ENCODE measurements around the gene ADH7. TPM values are rescaled to one million over a fixed set of nuclear protein-coding genes. Genes with fewer than 3 reads are reported as not detected.
A peak's percentile ranks its signal among the peaks of the same experiment; 100 is the strongest.

The ADH7 gene
- total RNA-seq (2014; rRNA removed; shearing (Covaris generic)): not detected in 2 replicates
- not detected in 2 replicates for polyA plus RNA-seq (2014; cell fraction: nucleus; rRNA removed)

GRCh38 chr4:99435154-99435553, at the start of gene ADH7:
Gene ADH7, minus strand, starts transcription at chr4:99435342. Its CDS starts 109 bp downstream, at chr4:99435233.
- no peak for DNase-seq (ENCODE audit: extremely low read depth, low read depth)

GRCh38 chr4:99483636-99484035, 48.5 kb upstream of the ADH7 start:
- DNase-seq (ENCODE audit: extremely low read depth, low read depth): no peak

DNA sequence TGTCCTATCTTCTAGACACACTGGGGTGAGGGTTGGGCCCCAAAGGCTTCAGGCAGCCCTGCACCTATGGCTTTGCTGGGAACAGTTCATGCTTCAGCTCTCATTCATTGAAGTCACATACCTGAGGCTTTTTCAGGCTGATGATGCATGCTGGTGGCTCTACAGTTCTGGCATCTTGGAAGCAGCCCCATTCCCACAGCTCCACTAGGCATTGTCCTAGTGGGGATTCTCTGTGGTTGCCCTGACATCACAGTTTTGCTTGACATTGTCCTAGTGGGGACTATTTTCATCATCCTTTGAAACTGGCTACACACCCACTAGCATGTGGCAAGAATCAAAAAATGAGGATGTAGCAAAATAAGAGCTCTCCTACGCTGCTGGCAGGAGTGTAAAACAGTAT, 38.0 kb upstream of the ADH7 start:
- no peak for DNase-seq (ENCODE audit: extremely low read depth, low read depth)

DNA sequence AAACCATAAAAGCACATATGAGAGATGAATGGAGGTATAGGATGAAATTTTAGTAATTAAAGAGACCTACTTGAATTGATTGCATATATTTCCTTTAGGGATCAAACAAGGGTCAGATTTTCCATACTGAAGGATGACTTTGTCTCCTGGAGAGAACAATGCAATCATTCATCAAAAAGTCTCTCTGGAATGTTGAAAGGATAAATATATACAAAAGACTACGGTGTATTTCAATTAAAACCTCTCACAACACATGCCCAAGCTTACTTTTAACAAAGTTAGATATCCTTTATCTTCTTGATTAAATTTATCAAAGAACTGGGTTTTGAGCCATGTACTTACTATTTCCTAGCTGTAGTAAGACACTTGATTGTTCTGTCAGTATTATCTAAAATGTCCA, 36.8 kb upstream of the ADH7 start:
- no peak for DNase-seq (ENCODE audit: extremely low read depth, low read depth)

GRCh38 chr4:99471349-99471748, 36.2 kb upstream of the ADH7 start:
- DNase-seq (ENCODE audit: extremely low read depth, low read depth): no peak

- DNase-seq (ENCODE audit: extremely low read depth, low read depth): no peak
Measured at GRCh38 chr4:99468889-99469288, 33.7 kb upstream of the ADH7 start.

GRCh38 chr4:99467887-99468286, 32.7 kb upstream of the ADH7 start:
- no peak for DNase-seq (ENCODE audit: extremely low read depth, low read depth)

GRCh38 chr4:99463566-99463965, 28.4 kb upstream of the ADH7 start:
- no peak for DNase-seq (ENCODE audit: extremely low read depth, low read depth)

DNA sequence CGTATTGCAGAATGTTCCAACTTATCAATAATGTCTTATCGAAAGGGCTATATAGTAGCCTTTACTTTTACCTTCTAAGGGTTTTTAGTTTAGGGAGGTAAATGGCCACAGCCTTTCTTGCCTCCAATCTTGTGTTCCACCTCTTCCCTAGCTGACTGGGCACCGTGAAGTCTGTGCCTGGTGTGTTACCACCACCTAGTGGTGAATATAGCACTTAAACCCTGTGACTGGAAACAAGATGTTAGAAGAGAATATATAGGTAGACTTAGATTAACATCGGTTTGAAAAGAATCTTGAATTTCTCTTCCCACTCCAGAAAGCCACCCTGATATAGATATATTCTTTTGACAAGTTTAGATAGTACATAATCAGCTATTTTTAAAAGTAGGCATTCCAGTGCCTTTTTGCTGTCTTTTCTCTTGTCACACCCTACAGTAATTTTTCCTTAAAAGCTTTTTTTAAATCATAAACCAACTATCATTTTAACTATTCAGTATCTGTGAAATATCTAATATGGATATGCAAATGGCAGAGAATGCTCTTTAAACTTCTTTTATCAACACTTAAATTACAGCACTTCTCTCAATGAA, 27.8 kb upstream of the ADH7 start:
- peak; percentile 60 for DNase-seq (ENCODE audit: extremely low read depth, low read depth)

DNA sequence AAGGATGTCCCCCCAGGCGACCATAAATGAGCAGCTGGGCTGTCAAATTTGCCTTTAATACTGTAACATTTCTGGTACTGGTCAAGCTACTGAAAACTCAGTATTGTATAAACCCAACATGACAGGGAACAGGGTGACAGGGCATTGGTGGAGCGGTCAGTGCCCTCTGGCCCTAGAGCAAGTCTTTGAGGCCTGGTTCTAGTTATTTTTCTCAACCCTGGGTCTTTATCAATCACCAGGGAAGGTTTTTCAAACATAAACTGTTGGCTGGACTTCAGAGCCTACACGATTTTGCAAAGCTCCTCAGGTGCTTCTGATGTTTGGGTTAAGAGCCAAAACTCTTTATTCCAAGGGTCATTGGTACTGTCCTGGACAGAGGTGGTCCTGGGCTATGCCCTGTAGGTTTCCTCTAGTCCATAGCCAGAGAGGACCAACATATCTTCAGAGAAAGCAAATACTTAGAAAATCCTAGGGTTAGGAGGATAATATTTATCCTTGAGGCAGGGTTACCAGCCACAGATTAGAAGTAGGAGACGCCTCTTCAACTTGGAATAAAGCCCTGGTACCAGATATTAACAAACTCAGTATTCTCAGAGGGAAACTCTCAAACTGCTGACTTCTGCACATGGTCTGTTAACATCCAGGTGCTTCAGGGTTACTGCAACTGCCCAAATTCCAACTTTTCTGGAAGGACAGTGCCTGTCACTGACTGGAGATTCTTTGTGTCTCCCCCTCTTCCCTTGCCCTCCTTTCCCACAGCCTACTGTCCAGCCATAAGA, 26.7 kb upstream of the ADH7 start:
- no peak for DNase-seq (ENCODE audit: extremely low read depth, low read depth)

GRCh38 chr4:99459546-99460042, 24.5 kb upstream of the ADH7 start:
- no peak for DNase-seq (ENCODE audit: extremely low read depth, low read depth)

- no peak for DNase-seq (ENCODE audit: extremely low read depth, low read depth)
Measured at GRCh38 chr4:99458911-99459447, 23.8 kb upstream of the ADH7 start.

- DNase-seq (ENCODE audit: extremely low read depth, low read depth): no peak
Measured at GRCh38 chr4:99457676-99458075, 22.5 kb upstream of the ADH7 start.

DNA sequence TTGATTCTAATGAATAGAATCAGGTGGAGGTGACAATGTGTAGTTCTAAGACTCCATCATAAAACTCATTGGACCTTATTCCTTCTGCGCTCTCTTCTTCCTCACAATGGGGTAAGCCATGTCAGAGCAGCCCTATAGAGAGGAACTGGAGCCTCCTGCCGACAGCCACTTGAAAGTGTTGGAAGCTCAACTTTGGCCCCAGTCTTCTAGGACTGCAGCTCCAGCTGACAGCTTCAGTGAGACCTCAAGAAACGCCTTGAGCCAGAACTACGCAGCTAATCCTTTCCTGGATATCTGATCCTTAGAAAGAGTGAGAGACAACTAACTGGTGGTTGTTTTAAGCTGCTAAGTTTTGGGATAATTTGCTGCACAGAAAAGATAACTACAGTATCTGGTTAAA, 22.1 kb upstream of the ADH7 start:
- no peak for DNase-seq (ENCODE audit: extremely low read depth, low read depth)

DNA sequence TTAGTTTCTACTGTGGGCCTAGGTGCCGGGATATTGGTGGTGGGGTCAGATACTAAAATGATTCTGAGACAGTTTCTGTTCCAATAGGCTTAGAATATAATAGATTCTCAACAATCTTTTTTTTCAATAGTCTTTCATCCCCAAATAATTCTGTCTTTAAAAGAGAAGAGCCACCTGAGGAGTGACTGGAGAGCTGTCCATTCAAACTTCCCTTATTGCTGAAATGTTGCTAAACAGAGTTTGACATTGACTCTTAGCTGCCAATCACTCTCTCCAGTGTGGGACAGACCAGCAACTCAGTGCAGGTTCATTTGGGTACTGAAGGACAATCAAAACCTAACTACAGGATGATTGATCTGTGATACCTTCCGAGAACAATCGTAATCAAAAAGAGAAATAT, 12.4 kb upstream of the ADH7 start:
- DNase-seq (ENCODE audit: extremely low read depth, low read depth): peak; percentile 4

GRCh38 chr4:99447079-99447478, 11.9 kb upstream of the ADH7 start:
- peak; percentile 86 for DNase-seq (ENCODE audit: extremely low read depth, low read depth)

- no peak for DNase-seq (ENCODE audit: extremely low read depth, low read depth)
Measured at GRCh38 chr4:99438405-99438780, 3.3 kb upstream of the ADH7 start.

- DNase-seq (ENCODE audit: extremely low read depth, low read depth): no peak
Measured at GRCh38 chr4:99437723-99438404, 2.7 kb upstream of the ADH7 start.

GRCh38 chr4:99436976-99437722, 2.0 kb upstream of the ADH7 start:
- no peak for DNase-seq (ENCODE audit: extremely low read depth, low read depth)

- no peak for DNase-seq (ENCODE audit: extremely low read depth, low read depth)
Measured at GRCh38 chr4:99436462-99436861, 1.3 kb upstream of the ADH7 start.

- no peak for DNase-seq (ENCODE audit: extremely low read depth, low read depth)
Measured at GRCh38 chr4:99430106-99430505, 5.0 kb downstream of the ADH7 start.

All from NCI-H460 (cell line).